HK-2 (cell line): ENCODE data around the gene RAP1A.
"Not testable (repeated sequence)": the region's sequence is repeated elsewhere in the genome, so short reads cannot be mapped to it uniquely, and the experiment has no call there.

Experiments used
- DNase-seq: peaks from one replicate; pipeline ENCODE4 v3.0.0-alpha.2; 2018; ENCODE audit not compliant: unreplicated experiment

Gene RAP1A

GRCh38 chr1:111597426-111597825, 22.2 kb upstream of the RAP1A start:
- DNase-seq = no peak

DNA sequence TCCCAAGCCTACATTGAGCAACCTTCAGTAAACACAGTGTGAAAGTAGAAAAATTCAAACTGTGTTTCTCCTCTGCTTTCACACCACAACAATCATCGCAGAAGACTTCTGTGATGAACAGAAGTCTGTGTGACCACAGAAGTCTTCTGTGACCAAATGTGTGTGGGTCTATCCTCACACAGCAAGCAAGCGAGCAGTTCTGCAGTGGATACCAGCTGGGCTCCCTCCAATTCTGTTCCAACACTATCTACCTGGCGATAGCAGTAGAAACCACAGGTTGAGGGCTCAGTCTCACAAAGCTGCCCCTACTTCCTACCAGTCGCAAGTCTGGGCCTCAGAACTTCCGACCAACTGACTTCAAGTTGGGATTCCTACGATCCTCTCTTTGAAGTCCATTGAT, 21.0 kb upstream of the RAP1A start:
- no peak for DNase-seq

- no peak for DNase-seq
Measured at GRCh38 chr1:111599781-111600693, 19.6 kb upstream of the RAP1A start.

- DNase-seq = no peak
Measured at GRCh38 chr1:111600886-111601386, 18.7 kb upstream of the RAP1A start.

DNA sequence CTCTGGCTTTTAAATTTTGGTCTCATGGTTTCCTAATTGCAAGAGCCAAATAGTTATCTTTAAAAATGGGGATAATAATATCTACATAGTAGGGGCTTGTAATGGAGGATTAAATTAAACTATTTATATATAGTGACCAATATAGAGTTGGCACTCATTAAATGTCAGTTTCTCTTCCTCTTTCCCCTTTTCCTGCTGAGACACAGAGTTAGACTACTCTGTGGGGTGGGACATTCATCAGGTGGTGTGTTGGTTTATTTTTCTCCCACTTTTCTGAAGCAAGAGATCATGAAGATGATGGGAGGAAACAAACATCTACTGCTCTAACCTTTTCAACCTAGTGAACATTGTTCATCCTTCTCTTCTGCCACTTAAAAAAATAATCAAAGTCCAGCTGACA, 17.3 kb upstream of the RAP1A start:
- DNase-seq = no peak

- no peak for DNase-seq
Measured at GRCh38 chr1:111602974-111603373, 16.6 kb upstream of the RAP1A start.

- DNase-seq = no peak
Measured at GRCh38 chr1:111603979-111604378, 15.6 kb upstream of the RAP1A start.

DNA sequence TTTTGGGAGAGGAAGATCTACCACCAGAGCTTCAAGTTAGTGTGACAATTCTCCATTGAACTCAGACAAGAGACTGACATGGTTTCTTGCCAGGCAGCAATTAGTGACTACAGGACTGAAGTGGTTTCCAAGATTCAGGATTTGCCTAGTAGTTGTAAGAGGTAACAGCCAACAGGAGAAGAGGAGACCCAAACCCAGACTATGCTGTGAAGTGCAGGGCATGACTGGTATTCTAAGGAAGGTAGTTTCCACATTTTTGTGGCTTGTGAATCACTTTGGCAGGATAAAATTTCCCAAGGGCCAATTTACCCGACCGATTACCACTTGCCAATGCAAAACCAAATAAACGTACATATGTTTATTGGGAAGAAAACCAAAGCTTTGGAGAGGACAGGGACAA, 14.7 kb upstream of the RAP1A start:
- DNase-seq = peak; percentile 43

DNA sequence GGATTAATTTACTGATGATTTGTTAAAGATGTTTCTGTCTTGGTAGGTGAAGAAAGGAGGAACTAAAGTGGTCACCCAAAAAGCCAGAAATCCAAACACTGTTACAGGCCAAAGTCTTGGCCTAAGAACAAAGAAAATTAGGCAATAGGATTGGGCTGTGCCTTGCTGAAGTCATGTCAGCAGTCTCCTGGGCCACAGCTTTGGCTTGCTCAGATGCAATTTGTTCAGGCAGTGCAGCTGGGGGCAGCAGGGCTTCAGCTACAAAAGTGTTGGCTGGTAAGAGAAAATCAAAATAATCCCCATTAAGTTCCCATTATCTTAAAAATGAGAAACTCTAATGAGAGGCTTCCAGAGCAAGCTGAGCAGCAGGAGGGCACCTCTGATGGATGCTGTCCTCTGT, 14.0 kb upstream of the RAP1A start:
- DNase-seq = no peak

GRCh38 chr1:111606457-111607215, 13.0 kb upstream of the RAP1A start:
- DNase-seq = not testable (repeated sequence)

- not testable (repeated sequence) for DNase-seq
Measured at GRCh38 chr1:111608528-111608927, 11.1 kb upstream of the RAP1A start.

GRCh38 chr1:111611986-111612385, 7.6 kb upstream of the RAP1A start:
- DNase-seq = no peak

DNA sequence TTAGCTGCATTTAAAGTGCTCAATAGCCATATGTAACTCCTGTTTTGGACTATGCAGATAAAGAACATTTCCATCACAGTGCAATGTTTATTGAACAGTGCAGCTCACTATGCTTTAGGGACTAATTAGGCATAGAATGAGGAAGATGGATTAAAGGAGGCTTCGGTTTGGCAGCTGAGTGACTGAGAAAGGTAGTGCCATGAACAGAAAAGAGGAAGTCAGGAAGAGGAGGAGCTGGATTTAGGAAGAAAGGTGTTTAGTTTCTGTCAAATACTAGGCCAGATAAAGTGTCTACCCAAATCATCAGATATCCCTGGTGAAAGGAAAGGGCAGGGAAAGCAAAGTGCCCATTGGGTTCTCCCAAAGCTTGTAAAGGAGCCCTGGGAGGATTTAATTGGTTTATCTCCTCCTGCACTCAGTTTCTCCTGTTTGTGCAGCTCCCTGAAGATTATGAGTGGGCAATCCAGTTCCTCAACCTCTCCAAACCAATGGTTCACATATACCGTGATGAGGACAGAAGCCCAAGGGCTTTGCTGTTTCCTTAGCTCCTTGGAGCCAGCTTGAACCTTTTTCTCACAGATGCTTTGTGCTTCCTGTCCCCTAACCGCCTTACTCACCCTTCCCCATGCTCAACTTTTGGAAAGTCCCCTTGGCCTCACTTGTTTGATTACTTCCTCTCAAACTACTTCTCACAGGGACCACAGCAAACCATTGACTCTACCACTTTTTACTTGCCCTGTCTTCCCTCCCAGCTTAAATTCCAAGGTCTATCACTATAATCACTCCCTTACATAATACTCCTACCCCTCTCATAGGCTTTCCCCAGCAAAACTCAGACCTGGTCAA, 3.5 kb upstream of the RAP1A start:
- no peak for DNase-seq

- no peak for DNase-seq
Measured at GRCh38 chr1:111618081-111618480, 1.5 kb upstream of the RAP1A start.

GRCh38 chr1:111618961-111619634, 491 bp upstream of the RAP1A start:
- no peak for DNase-seq

DNA sequence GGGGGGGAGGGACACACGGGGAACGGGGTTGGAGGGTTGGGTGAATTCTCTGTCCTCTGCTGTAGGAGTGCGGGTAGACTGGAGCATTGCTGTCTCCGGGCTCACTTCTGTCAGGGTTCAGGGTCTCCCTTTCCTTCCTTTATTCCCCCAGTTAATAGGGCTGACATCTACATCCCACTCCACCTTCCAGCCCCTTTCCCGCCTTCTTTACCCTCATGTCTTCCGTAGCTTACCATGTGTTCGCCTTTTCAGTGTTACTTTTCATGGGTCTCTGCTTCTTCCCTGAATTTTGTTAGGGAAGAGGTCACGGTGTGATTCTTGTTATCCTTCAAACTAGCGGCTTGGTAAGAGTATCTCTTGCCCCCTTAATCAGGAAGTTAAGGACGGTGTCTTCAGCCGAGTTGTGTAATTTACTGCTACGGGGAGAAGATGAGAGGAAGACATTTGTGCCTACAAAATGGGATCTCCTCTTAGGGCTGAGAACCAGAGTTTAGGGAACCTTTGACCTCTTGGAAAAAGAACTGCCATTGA, 917 bp downstream of the RAP1A start:
- no peak for DNase-seq

DNA sequence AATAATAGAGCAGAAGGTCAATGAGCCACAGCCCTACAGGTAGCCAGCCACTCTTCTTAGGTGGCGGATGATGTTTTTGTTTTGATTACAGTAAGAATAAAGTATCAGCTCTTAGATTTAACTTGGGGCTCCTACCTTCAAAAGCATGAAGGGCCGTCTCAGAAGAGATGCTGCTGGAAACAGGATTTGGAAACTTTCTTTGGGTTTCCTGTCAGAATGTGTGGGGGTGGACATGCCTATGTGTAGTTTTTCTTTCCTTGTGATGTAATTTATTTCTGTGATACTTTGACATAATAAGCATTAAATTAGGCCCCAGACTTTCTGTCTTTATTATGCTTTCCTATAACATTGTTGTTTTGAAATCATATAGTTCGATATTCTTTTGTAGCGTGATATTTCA, 1.5 kb downstream of the RAP1A start:
- no peak for DNase-seq

DNA sequence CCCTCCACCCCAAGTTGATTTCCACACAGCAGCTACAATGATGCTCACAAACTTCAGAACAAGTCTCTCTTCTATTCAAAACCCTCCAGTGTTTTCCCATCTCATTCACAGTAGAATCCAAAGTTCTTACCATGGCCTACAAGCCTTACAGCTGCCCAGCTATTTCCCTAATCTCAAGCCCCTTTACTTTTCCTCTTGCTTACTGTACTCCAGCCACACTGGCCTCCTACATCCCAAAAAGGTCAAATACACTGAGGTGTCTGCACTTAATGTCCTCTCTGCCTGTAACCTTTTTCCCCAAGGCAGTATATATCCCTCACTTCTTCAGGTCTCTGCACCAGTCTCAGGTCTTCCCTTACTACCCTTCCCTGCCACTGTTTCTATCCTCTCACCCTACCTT, 2.6 kb downstream of the RAP1A start:
- no peak for DNase-seq

DNA sequence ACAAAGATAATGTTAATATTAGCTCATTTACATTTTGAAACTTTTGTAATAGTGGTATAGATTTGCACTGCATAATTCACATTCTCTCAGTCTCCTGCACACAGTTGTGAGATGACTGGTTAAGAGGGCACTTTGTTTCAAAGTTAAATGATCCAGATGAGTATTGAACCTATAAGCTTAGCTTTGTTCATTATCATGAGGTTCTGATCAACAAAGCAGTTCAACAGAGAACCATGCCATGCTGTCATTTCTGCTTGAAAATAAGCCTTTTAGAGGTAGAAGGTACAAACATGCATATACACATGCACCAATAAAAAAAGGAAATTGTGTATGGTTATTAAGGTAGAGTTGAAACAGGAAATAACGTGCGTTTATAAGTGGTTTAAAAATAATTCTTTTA, 4.8 kb downstream of the RAP1A start:
- DNase-seq = no peak

DNA sequence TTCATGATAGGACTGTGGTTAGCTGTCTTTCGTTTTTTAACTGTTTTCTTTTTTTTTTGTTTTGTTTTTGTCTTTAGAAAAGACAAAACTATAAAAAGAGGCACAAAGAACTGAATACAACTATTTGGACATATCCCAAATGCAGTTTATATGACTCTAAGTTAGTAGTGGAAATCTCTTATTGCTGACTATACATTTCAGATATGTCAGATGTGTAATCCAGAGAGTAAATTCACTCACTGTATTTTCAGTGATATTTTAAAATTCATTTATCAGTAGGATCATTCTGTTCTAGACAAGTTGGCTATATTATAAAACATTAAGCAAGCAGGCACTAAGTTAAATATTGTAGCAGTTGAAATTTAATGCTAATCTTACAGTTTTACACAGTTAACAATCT, 5.7 kb downstream of the RAP1A start:
- DNase-seq = no peak

DNA sequence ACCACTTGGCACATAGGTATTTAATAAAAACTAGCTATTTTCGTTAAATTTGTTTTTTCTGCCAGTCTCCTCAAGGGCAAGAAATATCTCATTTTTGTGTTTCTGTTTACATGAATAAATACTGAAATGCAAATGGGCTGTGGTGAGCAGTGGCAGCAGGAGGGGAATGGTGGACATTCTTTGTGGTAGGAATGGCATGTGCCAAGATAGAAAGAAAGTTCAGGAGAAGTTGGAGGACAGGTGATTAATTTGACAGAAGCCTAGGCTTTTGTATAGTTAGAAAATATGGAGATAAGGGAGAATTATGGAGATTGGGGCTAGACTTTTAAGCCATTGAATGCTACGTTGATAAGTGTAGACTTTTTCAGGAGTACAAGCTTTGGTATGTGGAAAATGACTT, 8.6 kb downstream of the RAP1A start:
- no peak for DNase-seq
